ENCODE measurements around the gene OLIG1.

- TF ChIP-seq GATA2 (IDR thresholded peaks at IDR 0.05; ENCODE audit: low read depth, low read length) (no peak), GATA3 (IDR thresholded peaks at IDR 0.05; ENCODE audit: low read depth, low read length) (no peak)
Observed at GRCh38 chr21:33112681-33113080, 42.7 kb downstream of the OLIG1 start.

Measured in SH-SY5Y (cell line).